ENCODE results near the gene DLG5. TPM values are rescaled to one million over a fixed set of nuclear protein-coding genes. Genes with fewer than 3 reads are reported as not detected.

Gene DLG5
- total and polyA plus RNA-seq, 8 donors = 11.3 to 19.4 (median 13.5) TPM

- Histone ChIP-seq H3K4me1 (no peaks in the 10 kb centered on the region), H3K9me3 (no peaks in the 10 kb centered on the region), H3K4me3 (no peak overlapping the region), H3K27ac (no peak overlapping the region), H3K36me3 (peaks cover 0 to 45% (median 4%) of the 10 kb centered on the region in 3 donors), H3K27me3 (no peaks in the 10 kb centered on the region)
- no peak for DNase-seq
- no peak for FAIRE-seq
- TF ChIP-seq CTCF (IDR thresholded peaks at IDR 0.05) = no peak
- intact Hi-C loops (cut with DNase I) = no loop called here
- no peak for ATAC-seq
- WGBS, 2 donors = 95 to 96% methylated on average over 11 of the region's 11 CpGs
Measured at GRCh38 chr10:77817541-77817940, 109.0 kb downstream of the DLG5 start.

DNA sequence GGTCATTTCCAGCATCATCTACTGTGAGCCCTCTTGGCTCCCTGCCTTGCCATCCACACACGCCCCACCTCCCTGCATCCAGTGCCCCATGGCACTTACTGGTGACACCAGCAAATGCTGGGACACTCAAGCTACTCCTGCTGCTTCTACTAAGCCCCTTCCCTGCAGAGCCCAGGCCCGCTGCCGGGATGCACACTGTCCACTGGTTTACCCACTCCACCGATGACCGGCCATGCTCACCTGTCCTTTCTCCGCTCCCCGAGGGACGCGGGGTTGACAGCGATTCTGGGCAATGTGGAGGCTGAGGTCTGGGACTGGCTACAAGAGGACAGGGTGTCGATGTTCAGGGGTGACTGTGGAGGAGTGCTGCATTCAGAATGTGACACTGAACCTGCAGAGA lies 110.2 kb downstream of the DLG5 start:
- Histone ChIP-seq H3K4me3 (no peak overlapping the region), H3K4me1 (no peaks in the 10 kb centered on the region), H3K27me3 (no peaks in the 10 kb centered on the region), H3K27ac (no peak overlapping the region), H3K9me3 (no peaks in the 10 kb centered on the region), H3K36me3 (peaks cover 0 to 43% (median 4%) of the 10 kb centered on the region in 3 donors)
- DNase-seq = no peak
- no peak for FAIRE-seq
- no peak for ATAC-seq
- WGBS, 2 donors = 94 to 95% methylated on average over 11 of the region's 11 CpGs
- intact Hi-C loops (cut with DNase I) = no loop called here
- TF ChIP-seq CTCF (IDR thresholded peaks at IDR 0.05) = no peak

DNA sequence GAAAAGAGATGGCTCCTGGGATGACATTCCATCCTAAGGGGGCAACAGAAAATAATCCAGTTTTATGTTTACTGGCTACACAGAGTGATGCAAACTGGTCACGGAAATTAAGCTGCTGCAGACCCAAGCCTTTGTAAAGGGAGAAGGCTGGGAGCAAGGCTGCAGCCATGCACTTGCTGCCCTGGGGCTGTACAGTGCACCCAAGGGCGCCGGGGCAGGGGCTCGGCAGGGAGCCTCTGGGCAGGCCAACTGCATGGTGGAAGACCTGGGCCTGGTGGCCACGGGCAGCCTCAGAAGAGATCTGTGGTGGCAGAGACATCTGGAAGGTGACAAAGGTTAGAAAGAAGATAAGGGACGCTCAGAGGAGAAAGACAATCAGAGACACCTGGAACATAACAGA lies 113.8 kb downstream of the DLG5 start:
- DNase-seq (no peak), ATAC-seq (no peak), FAIRE-seq (no peak)
- Histone ChIP-seq H3K4me1 (no peaks in the 10 kb centered on the region), H3K36me3 (peaks cover 0 to 48% (median 4%) of the 10 kb centered on the region in 3 donors), H3K27me3 (no peaks in the 10 kb centered on the region), H3K27ac (no peak overlapping the region), H3K9me3 (no peaks in the 10 kb centered on the region), H3K4me3 (no peak overlapping the region)
- 89 to 92% methylated on average over 6 of the region's 6 CpGs for WGBS, 2 donors
- no peak for TF ChIP-seq CTCF (IDR thresholded peaks at IDR 0.05)
- intact Hi-C loops (cut with DNase I) = no loop called here

DNA sequence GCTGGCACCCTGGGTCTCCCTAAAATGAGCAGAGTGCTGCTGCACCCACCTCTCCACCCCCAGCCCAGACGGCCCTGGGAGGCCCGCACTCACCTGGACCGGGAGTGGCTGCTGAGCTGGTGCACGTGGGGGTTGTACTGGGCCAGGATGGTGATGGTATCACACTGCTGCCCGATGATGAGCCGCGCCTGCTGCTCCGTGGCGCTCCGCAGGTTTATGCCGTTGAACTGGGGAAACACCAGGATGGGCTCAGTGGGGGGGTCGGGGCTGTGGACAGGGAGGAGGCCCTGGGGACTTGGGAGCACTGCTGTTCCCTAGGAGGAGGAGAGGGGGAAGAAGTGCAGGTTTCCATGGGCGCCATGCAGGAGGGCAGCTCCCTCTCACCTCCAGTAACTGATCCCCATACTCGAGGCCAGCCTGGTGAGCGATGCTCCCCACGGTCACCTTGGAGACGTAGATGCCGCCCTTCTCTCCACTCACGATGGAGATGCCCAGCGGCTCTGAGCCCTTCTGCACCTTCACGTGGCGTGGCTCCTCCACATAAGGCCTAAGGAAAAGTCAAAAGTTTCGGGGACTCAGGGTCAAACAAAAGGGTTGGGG lies 114.6 kb downstream of the DLG5 start:
- intact Hi-C loops (cut with DNase I) = no loop called here
- Histone ChIP-seq H3K4me1 (no peaks in the 10 kb centered on the region), H3K4me3 (no peak overlapping the region), H3K27me3 (no peaks in the 10 kb centered on the region), H3K27ac (no peak overlapping the region), H3K9me3 (no peaks in the 10 kb centered on the region), H3K36me3 (peaks cover 0 to 48% (median 4%) of the 10 kb centered on the region in 3 donors)
- no peak for ATAC-seq
- TF ChIP-seq CTCF (IDR thresholded peaks at IDR 0.05) = no peak
- DNase-seq = no peak
- FAIRE-seq = no peak
- WGBS, 2 donors = 94 to 95% methylated on average over 23 of the region's 23 CpGs

GRCh38 chr10:77810446-77811335 lies 115.9 kb downstream of the DLG5 start:
- Histone ChIP-seq H3K9me3 (no peaks in the 10 kb centered on the region), H3K4me3 (no peak overlapping the region), H3K27me3 (no peaks in the 10 kb centered on the region), H3K27ac (no peak overlapping the region), H3K36me3 (peaks cover 0 to 44% (median 4%) of the 10 kb centered on the region in 3 donors), H3K4me1 (no peaks in the 10 kb centered on the region)
- intact Hi-C loops (cut with DNase I) = no loop called here
- TF ChIP-seq CTCF (IDR thresholded peaks at IDR 0.05) = no peak
- 89 to 93% methylated on average over 22 to 23 of the region's 23 CpGs for WGBS, 2 donors
- no peak for ATAC-seq
- no peak for DNase-seq
- no peak for FAIRE-seq

Measured in pancreas (tissue), 10 donors.